HCT116 (cell line): ENCODE data around the gene KHSRP. TPM values are rescaled to one million over a fixed set of nuclear protein-coding genes. Genes with fewer than 3 reads are reported as not detected.

Source experiments
- ATAC-seq: fragments of 200-7000 bp; cut with Tn5 transposase; 2 replicates; pipeline ENCODE4 v1.9.1; 2020; ENCODE audit warnings: mild to moderate bottlenecking, moderate library complexity
- BruUV-seq: library from RNA; stranded (reverse); fragments of 400-500 nt; replicated peaks from 2 replicates; lab custom pipeline; 2021; lab: Mats Ljungman, UMichigan
- CTCF ChIA-PET: fragments of 300-600 bp; sonication (Branson Sonifier 250); formaldehyde crosslinking; loops from one replicate; lab custom pipeline; 2021; ENCODE audit warnings: antibody characterized with exemption; lab: Charles Lee
- POLR2A ChIA-PET: fragments of 300-600, 350-600 bp; sonication (Branson Sonifier 250); formaldehyde crosslinking; loops from one replicate; lab custom pipeline; 2021; ENCODE audit warnings: antibody characterized with exemption; lab: Charles Lee
- RAD21 ChIA-PET, 2 experiments: fragments of 300-600 bp; sonication (Branson Sonifier 250); formaldehyde crosslinking; loops; one replicate each; lab custom pipeline; 2023; ENCODE audit warnings: low total read pairs in 2 of 2; ENCODE audit not compliant: uncharacterized antibody in 2 of 2, unreplicated experiment in 2 of 2, low non-redundant PET in 1 of 2; lab: Charles Lee
- DNase-seq: peaks from one replicate; pipeline ENCODE4 v3.0.0-alpha.2; 2010; ENCODE audit warnings: low read depth, low spot score
- H2AFZ ChIP-seq: fragments of 200-600 bp; shearing (Covaris generic), sonication (generic); 2 replicates; pipeline ENCODE4 v1.6.1; 2017; ENCODE audit warnings: low read depth, mixed run types, mixed read lengths, antibody characterized with exemption, low read length; ENCODE audit not compliant: poor library complexity, severe bottlenecking
- H3K27ac ChIP-seq: 2 replicates; pipeline ENCODE4 v1.5.1; 2012; ENCODE audit warnings: low read depth, low read length
- H3K27me3 ChIP-seq: fragments of 200-600 bp; sonication (generic); 2 replicates; pipeline ENCODE4 v1.6.1; 2016; ENCODE audit warnings: mixed run types, low read length, mixed read lengths; ENCODE audit not compliant: insufficient read depth
- H3K36me3 ChIP-seq, 2 experiments: fragments of 200-500 bp in 1 of 2; fragments of 200-600 bp in 1 of 2; sonication (Bioruptor generic) in 1 of 2; sonication (generic) in 1 of 2; 2 replicates each; pipeline versions ENCODE4 v1.5.1 to v1.6.1; 2014 to 2016; ENCODE audit warnings: low read length in 2 of 2, inconsistent platforms in 1 of 2, mixed read lengths in 1 of 2, mixed run types in 1 of 2; ENCODE audit not compliant: insufficient read depth in 2 of 2, control insufficient read depth in 1 of 2
- H3K4me1 ChIP-seq, 2 experiments: fragments of 200-600 bp in 1 of 2; sonication (generic) in 1 of 2; 2 replicates each; pipeline versions ENCODE4 v1.5.1 to v1.6.1; 2012 to 2017; ENCODE audit warnings: low read length in 2 of 2, inconsistent platforms in 1 of 2, mild to moderate bottlenecking in 1 of 2, mixed read lengths in 1 of 2, mixed run types in 1 of 2, moderate library complexity in 1 of 2; ENCODE audit not compliant: insufficient read depth in 2 of 2, control insufficient read depth in 1 of 2
- H3K4me2 ChIP-seq: fragments of 200-600 bp; sonication (generic); 2 replicates; pipeline ENCODE4 v1.6.1; 2017; ENCODE audit warnings: mixed run types, low read length, mixed read lengths
- H3K4me3 ChIP-seq, 2 experiments: fragments of 200-600 bp in 1 of 2; sonication (generic) in 1 of 2; replicated peaks in 1 of 2; 2 replicates each; pipeline ENCODE4 v1.5.1; 2011 to 2016; ENCODE audit warnings: low read length in 2 of 2, control low read depth in 1 of 2, low read depth in 1 of 2, mild to moderate bottlenecking in 1 of 2, mixed read lengths in 1 of 2, mixed run types in 1 of 2
- H3K79me2 ChIP-seq: fragments of 200-600 bp; sonication (generic); 2 replicates; pipeline ENCODE4 v1.6.1; 2017; ENCODE audit warnings: mild to moderate bottlenecking, mixed run types, low read length, moderate library complexity, mixed read lengths; ENCODE audit not compliant: insufficient read depth
- H3K9ac ChIP-seq: fragments of 200-600 bp; sonication (generic); 2 replicates; pipeline ENCODE4 v1.6.1; 2016; ENCODE audit warnings: low read length, mixed read lengths
- H3K9me2 ChIP-seq: fragments of 200-600 bp; sonication (generic), shearing (Covaris generic); 2 replicates; pipeline ENCODE4 v1.6.1; 2017; ENCODE audit warnings: mixed run types, mild to moderate bottlenecking, moderate library complexity; ENCODE audit not compliant: insufficient read depth
- H3K9me3 ChIP-seq, 2 experiments: fragments of 200-500 bp in 1 of 2; fragments of 200-600 bp in 1 of 2; sonication (Bioruptor generic) in 1 of 2; sonication (generic) in 1 of 2; 2 replicates each; pipeline ENCODE4 v1.6.1; 2014 to 2017; ENCODE audit warnings: low read length in 2 of 2, mixed read lengths in 2 of 2, inconsistent platforms in 1 of 2, low read depth in 1 of 2, mild to moderate bottlenecking in 1 of 2, mixed run types in 1 of 2, moderate library complexity in 1 of 2; ENCODE audit not compliant: control insufficient read depth in 1 of 2, insufficient read depth in 1 of 2
- H4K20me1 ChIP-seq: fragments of 200-600 bp; sonication (generic), shearing (Covaris generic); 2 replicates; pipeline ENCODE4 v1.6.1; 2017; ENCODE audit warnings: mixed run types, mild to moderate bottlenecking, moderate library complexity; ENCODE audit not compliant: insufficient read depth
- ATF3 ChIP-seq: IDR thresholded peaks from 2 replicates; pipeline ENCODE4 v1.6.1; 2012
- CBX3 ChIP-seq: IDR thresholded peaks from 2 replicates; pipeline ENCODE4 v1.6.1; 2012; ENCODE audit warnings: low read depth
- ELF1 ChIP-seq: IDR thresholded peaks from 2 replicates; pipeline ENCODE4 v1.6.1; 2012; ENCODE audit warnings: low read depth, borderline replicate concordance
- JUND ChIP-seq: IDR thresholded peaks from 2 replicates; pipeline ENCODE4 v1.6.1; 2012
- SRF ChIP-seq: IDR thresholded peaks from 2 replicates; pipeline ENCODE4 v1.6.1; 2012; ENCODE audit warnings: low read depth
- YY1 ChIP-seq: IDR thresholded peaks from 2 replicates; pipeline ENCODE4 v1.6.1; 2011; ENCODE audit warnings: low read length, low read depth, moderate library complexity, mild to moderate bottlenecking; ENCODE audit not compliant: insufficient replicate concordance; ENCODE audit errors: extremely low read depth
- ZFX ChIP-seq: fragments of 450-650 bp; IDR thresholded peaks from 2 replicates; pipeline ENCODE4 v1.6.1; 2017
- ZNF274 ChIP-seq: fragments of 200-500 bp; sonication (Bioruptor generic); IDR thresholded peaks from 2 replicates; pipeline ENCODE4 v1.6.1; 2014; ENCODE audit warnings: mild to moderate bottlenecking, low read depth, low read length, inconsistent platforms
- intact Hi-C: fragments of 100-400 bp; cut with micrococcal nuclease; formaldehyde crosslinking; loops from 2 replicates; pipeline ENCODE4 v1.10.0; 2022
- total RNA-seq: library from RNA; stranded (reverse); gene quantifications from one replicate; pipeline ENCODE4 v1.2.1, GENCODE V29; 2021; ENCODE audit not compliant: unreplicated experiment
- TF ChIP-seq, protein P1 (sequence below): IDR thresholded peaks from 2 replicates; pipeline ENCODE4 v1.6.1; 2012; ENCODE audit warnings: low read depth

KHSRP gene
- total RNA-seq, 1 experiment from 2014 or later, result 553 TPM

DNA sequence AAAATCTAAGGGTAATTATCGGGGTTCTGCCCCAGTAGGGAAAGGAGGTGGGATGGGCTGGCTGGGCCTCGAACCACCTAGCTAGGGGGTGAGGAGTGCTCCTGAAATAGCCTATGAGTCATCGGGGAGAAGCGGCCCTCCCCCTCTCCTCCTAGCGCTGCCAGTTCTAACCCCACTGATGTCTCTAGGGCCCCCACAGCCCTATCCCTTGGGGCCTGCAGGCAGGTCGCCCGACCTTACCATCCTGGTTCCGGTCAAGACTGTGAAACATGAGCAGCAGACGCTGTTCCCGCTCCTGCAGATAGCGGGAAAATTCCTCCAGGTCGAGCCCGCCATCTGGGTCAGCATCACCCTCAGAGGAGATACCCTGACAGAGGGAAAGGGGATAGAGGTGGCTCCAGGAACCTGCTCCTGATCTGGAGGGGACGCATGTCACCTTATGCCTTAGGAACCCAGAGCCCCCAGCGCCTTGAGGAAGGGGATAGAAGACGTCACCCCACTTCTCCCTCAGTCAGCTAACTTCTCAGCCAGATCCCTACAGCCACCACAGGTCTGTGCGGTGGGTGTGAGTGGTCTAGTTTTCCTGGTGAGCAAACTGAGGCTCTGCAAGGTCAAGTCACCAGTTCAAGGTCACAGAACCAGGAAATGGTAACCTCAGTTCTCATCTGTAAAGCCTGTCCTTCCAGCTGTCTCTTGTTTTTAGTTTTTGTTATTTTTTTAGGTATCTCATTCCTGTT, 33.5 kb upstream of the KHSRP start (continued):
- TF ChIP-seq, protein P1, sequence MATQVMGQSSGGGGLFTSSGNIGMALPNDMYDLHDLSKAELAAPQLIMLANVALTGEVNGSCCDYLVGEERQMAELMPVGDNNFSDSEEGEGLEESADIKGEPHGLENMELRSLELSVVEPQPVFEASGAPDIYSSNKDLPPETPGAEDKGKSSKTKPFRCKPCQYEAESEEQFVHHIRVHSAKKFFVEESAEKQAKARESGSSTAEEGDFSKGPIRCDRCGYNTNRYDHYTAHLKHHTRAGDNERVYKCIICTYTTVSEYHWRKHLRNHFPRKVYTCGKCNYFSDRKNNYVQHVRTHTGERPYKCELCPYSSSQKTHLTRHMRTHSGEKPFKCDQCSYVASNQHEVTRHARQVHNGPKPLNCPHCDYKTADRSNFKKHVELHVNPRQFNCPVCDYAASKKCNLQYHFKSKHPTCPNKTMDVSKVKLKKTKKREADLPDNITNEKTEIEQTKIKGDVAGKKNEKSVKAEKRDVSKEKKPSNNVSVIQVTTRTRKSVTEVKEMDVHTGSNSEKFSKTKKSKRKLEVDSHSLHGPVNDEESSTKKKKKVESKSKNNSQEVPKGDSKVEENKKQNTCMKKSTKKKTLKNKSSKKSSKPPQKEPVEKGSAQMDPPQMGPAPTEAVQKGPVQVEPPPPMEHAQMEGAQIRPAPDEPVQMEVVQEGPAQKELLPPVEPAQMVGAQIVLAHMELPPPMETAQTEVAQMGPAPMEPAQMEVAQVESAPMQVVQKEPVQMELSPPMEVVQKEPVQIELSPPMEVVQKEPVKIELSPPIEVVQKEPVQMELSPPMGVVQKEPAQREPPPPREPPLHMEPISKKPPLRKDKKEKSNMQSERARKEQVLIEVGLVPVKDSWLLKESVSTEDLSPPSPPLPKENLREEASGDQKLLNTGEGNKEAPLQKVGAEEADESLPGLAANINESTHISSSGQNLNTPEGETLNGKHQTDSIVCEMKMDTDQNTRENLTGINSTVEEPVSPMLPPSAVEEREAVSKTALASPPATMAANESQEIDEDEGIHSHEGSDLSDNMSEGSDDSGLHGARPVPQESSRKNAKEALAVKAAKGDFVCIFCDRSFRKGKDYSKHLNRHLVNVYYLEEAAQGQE, result no peak
- TF ChIP-seq ATF3 (no peak), JUND (no peak), SRF (no peak), ZNF274 (no peak), ZFX (no peak)

- DNase-seq (no peak), ATAC-seq (no peak)
- H4K20me1 ChIP-seq, result no peaks in the 10 kb centered on the region
- ChIA-PET POLR2A (no interaction called here), RAD21 (no interaction called here), CTCF (no interaction called here)
- no peak overlapping the region for H2AFZ ChIP-seq
- peaks cover 13 to 30% of the 10 kb centered on the region in 2 experiments for H3K4me1 ChIP-seq
- H3K27me3 ChIP-seq, result no peaks in the 10 kb centered on the region
- no peak overlapping the region for H3K4me2 ChIP-seq
- H3K9ac ChIP-seq, result no peak overlapping the region
- intact Hi-C loops, result no loop called here
- no peak overlapping the region for H3K27ac ChIP-seq
- no TSS peak for BruUV-seq
- no peaks in the 10 kb centered on the region for H3K9me2 ChIP-seq
- peaks cover 6 to 22% of the 10 kb centered on the region in 2 experiments; a peak in 3 of 4 replicates for H3K36me3 ChIP-seq
- peaks cover 0 to 13% of the 10 kb centered on the region in 2 experiments; a peak in 2 of 4 replicates for H3K9me3 ChIP-seq
- H3K4me3 ChIP-seq, result no peak overlapping the region
- no peak for TF ChIP-seq ATF3
- no peak for TF ChIP-seq ELF1
- TF ChIP-seq CBX3, result no peak
- TF ChIP-seq YY1, result no peak
- 0 out of 2 replicates have a peak, but pooled peaks cover 3% of the 10 kb centered on the region for H3K79me2 ChIP-seq
Measured at GRCh38 chr19:6455924-6456323, 31.3 kb upstream of the KHSRP start.
